GM19025 (cell line): Measurements from ENCODE around the gene CHKB.
"Not testable (repeated sequence)": the region's sequence is repeated elsewhere in the genome, so short reads cannot be mapped to it uniquely, and the experiment has no call there.

ENCODE experiments used
- ATAC-seq: cut with Tn5 transposase; IDR thresholded peaks from one replicate; pipeline ENCODE4 v1.9.1; 2021; ENCODE audit warnings: mild to moderate bottlenecking, low read depth, moderate library complexity; ENCODE audit not compliant: unreplicated experiment

Gene CHKB

DNA sequence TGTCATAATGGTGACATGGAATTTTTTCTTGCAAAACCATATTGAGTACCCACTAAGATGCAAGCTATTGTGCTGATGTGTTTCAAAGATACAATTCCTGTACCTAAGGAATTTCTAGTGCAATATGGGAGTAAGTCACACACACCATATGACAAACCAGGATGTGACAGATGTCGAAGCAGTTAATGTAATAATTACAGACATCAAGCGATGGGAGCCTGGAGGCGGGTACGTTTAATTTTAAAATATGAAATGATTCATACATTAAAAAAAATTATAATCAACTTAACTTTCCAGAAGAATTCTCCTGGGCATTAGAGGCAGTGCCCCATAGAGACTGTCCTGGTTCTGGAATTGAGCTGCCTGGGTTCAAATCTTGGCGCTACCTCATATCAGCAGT lies 25.9 kb downstream of the CHKB start:
- ATAC-seq = no peak

DNA sequence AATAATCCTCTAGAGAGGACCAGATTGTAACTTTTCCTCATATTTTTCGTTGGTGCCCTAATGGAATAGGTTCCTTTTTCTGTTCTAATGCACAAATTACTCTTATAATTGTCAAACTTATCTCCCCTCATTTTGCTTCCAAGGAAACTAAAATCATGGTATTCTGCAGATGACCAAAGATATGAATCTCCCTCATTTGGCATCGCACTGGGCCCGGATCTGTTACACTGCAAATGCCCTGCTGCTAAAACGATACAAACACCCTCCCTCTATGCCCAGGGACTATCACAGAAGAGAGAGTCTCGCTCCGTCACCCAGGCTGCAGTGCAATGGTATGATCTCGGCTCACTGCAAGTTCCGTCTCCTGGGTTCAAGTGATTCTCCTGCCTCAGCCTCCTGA lies 29.3 kb downstream of the CHKB start:
- ATAC-seq = no peak

DNA sequence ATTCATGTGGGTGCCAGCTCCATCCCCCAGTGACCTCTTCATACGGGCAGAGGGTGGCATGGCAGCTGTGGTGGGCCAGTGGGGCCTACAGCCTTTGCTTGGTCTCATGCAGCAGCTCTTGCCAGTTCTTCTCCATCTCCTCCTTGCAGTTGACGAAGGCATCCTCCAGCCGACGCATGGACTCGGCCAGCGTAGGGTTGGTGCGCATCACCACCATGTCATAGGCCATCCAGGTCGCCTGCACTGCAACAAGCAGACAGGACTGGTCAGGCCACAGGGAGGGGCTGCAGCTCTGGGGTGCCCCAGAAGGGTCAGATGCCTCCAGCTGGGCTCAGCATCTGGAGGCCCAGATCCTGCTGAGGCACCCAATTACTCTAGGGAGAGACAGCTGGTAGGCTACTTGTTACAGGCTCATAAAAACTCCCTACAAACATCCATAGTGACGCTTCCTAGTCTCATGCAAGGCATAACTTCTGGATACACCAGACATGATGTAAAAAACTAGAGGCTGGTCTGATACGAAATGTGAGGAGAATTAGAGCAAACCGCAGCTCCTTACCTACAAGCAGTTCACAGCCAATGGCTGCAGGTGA lies 31.4 kb downstream of the CHKB start:
- no peak for ATAC-seq

DNA sequence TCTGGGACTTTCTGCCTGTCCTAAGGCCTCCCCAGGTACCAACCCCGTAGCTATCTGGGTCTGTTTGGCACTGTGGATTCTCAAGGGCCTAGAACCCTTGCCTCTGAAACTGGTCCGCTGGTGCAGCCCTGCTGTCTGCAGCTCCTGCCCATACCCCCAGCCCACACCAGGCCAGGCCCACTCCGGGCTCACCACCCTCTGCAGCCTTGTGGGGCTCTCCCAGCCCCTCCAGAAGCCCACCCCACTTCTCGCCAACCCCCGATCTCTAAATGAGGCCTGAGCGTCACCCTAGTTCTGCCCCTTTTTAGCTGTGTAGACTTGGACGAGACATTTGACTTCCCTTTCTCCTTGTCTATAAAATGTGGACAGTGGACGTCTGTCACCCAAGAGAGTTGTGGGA lies 32.3 kb downstream of the CHKB start:
- ATAC-seq = no peak

DNA sequence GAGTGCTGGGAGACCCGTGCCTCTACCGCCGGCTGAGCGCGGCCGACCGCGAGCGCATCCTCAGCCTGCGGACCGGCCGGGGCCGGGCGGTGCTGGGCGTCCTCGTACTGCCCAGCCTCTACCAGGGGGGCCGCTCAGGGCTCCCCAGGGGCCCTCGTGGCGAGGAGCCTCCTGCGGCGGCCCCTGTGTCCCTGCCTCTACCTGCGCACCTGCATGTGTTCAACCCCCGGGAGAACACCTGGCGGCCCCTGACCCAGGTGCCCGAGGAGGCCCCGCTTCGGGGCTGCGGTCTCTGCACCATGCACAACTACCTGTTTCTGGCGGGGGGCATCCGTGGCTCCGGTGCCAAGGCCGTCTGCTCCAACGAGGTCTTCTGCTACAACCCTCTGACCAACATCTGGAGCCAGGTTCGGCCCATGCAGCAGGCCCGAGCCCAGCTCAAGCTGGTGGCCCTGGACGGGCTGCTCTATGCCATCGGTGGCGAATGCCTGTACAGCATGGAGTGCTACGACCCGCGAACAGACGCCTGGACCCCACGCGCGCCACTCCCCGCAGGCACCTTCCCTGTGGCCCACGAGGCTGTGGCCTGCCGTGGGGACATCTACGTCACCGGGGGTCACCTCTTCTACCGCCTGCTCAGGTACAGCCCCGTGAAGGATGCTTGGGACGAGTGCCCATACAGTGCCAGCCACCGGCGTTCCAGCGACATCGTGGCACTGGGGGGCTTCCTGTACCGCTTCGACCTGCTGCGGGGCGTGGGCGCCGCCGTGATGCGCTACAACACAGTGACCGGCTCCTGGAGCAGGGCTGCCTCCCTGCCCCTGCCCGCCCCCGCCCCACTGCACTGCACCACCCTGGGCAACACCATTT lies 33.5 kb downstream of the CHKB start:
- no peak for ATAC-seq

DNA sequence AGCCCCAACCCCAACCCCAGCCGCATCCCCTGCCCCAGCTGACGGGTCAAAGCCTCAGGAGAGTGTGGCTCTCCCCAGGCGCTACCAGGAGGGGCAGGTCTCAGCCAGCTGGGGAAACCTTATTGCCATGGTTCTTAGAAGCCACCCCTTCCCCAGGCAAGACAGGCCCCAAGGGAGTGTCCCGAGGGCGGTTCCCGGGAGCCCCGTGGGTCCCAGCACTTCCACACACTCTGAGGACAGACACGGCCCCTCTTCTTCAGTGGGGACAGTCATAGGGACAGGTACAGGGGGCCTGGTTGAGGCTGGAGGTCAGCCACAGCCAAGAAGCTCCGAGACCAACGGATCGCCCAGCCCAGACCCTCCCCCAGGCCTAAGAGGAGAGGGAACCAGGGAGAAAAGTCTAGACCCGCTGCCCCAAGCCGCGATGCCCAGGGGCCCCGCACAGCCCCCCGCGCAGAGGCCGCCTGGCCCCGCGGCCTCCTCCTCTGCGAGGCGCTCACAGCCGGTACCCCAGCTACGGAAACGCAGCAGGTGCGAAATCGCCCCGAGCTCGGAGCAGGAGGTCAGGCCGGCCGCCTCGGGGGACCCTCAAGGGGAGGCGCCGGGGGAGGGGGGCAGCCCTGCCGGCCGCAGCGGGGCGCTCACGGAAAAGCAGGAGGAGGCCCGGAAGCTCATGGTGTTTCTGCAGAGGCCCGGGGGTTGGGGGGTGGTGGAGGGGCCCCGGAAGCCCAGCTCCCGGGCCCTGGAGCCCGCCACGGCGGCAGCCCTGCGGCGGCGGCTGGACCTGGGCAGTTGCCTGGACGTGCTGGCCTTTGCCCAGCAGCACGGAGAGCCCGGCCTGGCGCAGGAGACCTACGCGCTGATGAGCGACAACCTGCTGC lies 34.4 kb downstream of the CHKB start:
- ATAC-seq = no peak

DNA sequence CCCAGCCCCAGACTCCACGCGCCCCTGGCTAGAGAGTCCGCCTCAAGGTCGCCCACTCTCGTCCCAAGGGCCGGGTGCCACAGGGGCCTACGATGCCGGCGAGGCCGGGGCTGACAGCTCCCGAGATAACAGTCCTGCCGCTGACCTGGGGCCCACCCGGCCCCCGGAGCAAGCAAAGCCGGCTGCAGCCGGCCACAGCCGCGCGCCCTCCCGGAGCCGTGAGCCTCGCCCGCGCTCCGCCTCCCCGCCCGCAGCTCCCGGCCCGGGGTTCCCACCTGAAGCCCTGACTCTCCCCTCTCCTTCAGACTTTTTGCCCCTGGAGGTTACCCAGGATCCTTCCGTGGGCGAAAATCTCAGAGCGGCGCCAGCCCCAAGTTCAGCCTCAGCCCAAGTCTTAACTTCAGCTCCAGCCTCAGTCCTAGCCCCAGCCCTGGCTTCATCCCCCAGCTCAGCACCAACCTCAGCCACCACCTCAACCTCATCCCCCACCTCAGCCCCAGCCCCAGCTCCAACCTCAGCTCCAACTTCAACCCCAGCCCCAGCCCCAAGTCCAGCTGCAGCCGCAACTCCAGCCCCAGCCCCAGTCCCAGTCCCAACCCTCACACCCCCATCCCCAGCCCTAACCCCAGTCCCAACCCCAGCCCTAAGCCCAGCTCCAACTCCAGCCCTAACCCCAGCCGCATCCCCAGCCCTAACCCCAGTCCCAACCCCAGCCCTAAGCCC lies 35.2 kb downstream of the CHKB start:
- no peak for ATAC-seq

DNA sequence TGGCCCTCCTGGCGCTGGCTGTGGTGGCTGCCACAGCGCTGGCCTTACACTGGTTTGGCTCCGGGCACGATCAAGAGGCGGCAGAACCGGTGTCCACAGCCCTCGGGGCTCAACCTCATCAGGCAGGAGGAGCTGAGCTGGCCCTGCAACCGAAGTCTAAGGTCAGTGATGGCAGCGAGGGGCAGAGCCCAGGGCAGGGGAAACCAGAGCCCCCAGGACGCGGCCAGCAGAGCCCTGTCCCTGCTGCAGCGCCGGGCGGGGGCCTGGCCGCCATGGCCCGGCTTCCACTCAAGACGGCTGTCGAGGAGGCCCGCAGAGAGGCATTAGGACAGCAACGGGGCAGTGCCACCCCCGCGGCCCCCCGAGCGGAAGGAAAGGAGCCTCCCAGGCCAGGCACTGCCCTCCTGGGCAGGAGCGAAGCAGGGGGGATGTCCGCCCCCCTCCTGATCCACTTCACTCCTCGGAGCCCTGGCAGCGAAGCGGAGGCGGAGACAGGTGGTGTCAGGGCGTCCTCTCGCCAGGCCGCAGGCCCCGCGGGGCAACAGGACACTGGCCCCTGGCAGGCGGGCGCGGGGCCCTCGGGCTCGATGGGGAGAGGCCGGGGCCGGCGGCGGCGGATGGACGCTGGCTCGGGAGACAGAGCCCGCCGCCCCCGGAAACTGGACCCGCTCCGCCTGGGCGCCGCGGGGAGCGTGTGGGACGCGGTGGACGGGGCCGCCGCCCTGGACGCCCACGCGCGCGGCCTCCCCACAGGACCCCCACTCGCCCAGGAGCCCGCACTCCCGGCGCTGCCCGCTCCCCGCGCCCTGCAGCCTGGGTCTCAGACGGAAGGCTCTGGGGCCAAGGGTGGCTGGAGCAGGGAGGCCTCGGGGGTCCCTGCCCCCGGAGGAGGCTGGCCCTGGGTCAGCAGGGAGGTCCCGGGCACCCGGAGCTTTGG lies 36.1 kb downstream of the CHKB start:
- ATAC-seq = no peak

DNA sequence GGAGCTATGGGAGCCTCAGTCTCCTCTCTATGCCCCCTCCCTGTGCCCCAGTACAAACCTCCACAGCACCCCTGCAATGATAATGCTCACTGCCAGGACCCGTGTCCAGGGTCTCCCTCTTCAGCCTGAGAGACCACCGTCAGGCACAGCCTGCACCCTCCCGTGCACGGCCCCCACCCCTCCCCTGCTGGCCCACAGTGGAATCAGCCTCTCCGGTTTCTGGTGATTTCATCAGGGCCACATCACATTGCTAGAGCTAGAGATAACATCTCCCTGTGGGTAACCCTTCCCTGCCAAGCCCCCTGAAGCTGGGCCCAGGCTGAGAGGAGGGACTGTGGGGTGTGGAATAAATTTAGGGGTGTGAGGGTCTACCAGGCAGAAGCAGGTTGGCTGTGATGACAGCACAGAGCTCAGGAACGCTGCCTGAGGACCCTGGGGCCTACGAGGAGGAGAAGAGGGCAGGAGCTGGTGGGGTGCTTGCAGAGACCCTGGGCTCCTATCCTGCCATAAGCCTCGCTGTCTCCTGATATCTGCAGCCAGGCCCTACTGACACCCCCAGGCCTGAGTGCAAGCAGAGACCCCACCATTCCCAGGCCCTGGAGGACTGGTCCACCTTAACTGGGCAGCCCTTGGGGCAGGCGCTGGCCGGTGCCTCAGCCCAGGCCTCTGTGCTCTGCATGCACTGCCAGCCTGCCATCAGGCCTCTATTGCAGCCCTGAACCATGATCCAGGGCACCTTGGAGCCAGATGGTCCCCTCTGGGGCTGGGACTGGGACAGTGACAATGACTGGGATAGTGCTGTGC lies 36.9 kb downstream of the CHKB start, which contains the start of gene KLHDC7B:
TSS of gene KLHDC7B (plus strand) at position 378 of the 804 bp plus-strand sequence. CDS start at position 723, 345 bp downstream.
- no peak for ATAC-seq

DNA sequence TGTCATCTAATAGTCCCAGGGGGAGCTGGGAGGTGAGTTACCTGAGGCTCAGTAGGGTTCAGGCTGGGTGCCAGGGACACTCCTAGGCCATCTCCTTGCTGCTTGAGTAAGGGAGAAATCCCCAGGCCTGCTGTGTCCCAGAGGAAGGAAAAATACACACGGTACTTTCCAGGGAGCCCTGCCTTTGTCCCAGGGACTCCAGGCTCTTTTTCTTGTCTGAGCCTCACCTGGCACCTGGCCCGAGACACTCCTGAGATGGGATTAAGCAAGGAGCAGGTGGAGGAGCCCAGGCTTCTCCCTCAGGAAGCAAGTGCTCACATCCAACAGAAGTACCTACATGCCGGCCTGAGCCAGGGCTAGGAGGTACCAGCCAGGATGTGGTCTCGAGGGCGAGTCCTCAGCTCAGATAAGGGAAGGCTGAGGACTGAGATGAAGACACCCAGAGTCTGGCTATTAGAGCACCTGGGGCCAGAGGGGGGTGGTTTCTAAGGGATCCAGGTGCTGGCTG lies 37.8 kb downstream of the CHKB start:
- ATAC-seq = no peak

DNA sequence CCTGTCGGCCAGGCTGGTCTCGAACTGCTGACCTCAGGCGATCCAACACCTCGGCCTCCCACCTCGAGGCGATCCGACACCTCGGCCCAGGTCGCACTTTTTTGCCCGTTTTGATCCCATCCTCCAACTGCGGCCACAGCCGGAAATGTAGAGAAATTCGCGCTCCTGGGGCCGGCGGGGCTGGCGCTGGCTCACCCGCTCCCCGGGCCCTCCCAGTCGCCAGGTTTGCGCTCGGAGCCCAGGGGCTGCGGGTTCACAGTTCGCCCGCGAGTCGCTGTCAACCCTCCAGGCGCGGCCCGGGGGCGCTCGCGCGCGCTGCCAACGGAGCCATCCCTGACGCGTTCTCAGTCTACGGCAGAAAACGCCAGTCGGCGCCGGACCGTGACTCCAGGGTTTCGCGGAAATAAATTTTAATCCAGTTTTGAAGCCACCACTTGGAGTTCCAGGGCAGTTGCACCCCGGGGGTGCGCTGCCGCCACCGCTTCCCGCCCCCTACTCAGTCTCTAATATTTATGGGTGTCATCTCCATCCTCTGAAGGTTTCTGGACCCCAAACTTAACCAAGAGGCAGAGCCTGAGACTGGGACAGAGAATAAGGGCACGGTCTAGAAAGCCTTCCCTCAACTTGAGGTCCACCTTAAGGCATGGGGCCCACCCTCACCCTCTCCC lies 38.4 kb downstream of the CHKB start:
- ATAC-seq = no peak

DNA sequence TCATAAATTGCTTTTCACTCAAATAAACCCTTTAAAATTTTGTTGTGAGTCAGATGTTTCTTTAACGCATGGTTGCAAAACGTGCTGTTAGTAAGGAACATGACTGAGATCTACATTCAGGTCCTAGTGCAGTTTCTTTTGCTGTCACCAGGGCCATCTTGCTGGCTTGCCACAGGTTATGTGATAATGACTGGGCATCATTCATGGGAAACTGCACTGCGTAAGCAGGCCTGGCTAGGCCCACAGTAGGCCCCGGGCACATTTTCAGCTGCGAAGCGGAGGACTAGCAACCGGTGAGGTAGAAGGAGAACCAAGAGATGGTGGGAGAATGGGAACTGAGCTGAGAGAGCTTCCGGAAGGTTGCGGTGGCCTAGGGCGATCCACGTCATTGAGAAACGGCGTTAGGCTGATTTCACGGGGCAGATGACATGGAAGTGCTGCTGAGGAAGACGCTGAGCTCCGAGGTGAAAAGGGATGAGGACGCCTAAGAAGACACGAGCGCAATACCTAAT lies 40.2 kb downstream of the CHKB start:
- peak; percentile 29 for ATAC-seq

DNA sequence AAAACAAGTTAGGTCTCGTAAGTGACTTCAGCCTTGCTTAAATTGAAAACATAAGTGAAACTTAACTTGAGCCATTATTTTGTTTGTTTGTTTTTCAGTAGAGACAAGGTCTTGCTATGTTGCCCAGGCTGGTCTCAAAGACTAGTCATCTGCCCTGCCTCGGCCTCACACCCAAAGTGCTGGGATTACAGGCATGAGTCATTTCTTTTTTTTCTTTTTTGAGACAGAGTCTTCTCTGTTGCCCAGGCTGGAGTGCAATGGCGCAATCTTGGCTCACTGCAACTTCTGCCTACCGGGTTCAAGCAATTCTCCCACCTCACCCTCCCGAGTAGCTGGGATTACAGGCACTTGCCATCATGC lies 41.0 kb downstream of the CHKB start:
- ATAC-seq = not testable (repeated sequence)

DNA sequence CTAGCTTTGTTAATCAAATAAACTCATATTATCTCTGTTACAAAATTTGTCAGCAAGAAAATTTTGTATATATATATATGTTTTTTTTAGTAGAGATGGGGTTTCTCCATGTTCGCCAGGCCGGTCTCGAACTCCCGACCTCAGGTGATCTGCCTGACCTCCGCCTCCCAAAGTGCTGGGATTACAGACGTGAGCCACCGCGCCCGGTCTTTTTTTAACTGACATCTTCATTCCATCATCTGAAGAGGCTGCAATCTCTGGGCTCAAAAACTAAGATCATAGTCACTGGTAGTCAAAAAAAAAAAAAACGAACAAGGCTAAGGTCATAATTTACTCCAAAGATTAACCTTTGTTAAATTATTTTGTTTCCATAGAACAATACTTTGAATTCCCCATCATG lies 42.3 kb downstream of the CHKB start:
- ATAC-seq = no peak

DNA sequence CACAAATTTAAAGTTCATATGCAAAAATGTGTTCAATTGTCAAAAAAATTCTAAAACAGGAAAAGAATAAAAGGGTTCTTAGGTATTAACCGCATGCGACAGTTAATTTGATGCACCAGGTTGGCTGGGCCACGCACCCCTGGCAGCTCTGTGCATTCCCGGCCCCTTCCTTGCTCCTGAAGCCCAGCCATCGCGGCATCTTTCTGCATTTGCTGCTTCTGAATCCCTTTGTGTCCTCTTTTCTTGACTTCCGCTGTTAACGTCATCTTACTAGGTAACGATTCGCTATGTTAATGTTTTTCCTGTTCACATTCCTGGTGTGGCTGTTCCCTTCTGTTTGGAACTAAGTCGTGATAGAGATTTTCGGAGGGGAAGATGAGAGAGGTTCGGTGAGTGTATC lies 44.9 kb downstream of the CHKB start:
- no peak for ATAC-seq

DNA sequence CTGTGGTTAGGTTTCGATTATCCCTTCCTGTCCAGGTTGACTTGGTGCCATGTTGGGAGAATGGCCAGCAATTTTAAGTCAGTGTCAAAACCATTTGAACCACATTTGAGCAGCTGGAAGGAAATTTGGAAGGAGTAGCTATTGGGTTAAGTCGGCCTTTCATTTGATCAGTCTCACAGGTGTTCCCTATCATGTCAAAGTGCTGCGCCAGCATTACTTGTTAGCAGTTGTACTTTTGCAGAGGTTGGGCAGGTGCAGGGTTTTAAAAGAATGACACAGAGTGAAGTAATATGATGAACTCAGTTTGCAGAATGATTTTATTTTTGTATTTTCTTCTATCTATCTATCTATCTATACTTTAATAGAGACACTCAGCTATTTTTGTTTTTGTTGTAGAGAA lies 46.4 kb downstream of the CHKB start:
- ATAC-seq = no peak

DNA sequence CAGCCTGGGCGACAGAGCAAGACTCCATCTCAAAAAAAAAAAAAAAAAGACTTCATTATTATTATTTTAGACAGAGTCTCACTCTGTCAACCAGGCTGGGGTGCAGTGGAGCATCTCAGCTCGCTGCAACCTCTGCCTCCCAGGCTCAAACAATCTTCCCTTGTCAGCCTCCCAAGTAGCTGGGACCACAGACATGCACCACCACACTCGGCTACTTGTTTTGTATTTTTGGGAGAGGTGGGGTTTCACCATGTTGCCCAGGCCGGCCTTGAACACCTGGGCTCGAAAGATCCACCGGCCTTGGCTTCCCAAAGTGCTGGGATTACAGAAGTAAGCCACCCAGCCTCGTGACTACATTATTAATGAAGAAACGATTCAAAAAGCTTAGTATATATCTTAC lies 47.5 kb downstream of the CHKB start:
- ATAC-seq = no peak
